Measurements from ENCODE around the gene CRB2. TPM values are rescaled to one million over a fixed set of nuclear protein-coding genes. Genes with fewer than 3 reads are reported as not detected.

CRB2 gene
- total and polyA plus RNA-seq, 2 of the 13 experiments (the other 11 are each of a cell fraction or from before 2014, with no cell fraction given) = 0.01 to 0.29 TPM

- no peak for TF ChIP-seq ZBTB43 (CRISPR knock-in tag; conservative IDR thresholded peaks at IDR 0.05)
- TF ChIP-seq KAT7 (CRISPR knock-in tag; IDR thresholded peaks at IDR 0.05; ENCODE audit: borderline replicate concordance) = no peak
- TF ChIP-seq ATF2 (CRISPR knock-in tag; IDR thresholded peaks at IDR 0.05) = no peak
- no peak for TF ChIP-seq NR2F2 (IDR thresholded peaks at IDR 0.05; ENCODE audit: borderline replicate concordance, low read depth)
- TF ChIP-seq HOMEZ (CRISPR knock-in tag; IDR thresholded peaks at IDR 0.05; ENCODE audit: low read depth) = no peak
- TF ChIP-seq CEBPZ (IDR thresholded peaks at IDR 0.05; ENCODE audit: low read length) = no peak
Observed at GRCh38 chr9:123369296-123369695, 13.3 kb downstream of the CRB2 start (continued).
